HG03280 (cell line): Measurements from ENCODE around the gene CRX.
A peak's percentile ranks its signal among the peaks of the same experiment; 100 is the strongest.
"Not testable (repeated sequence)": the region's sequence is repeated elsewhere in the genome, so short reads cannot be mapped to it uniquely, and the experiment has no call there.

Experiments
- ATAC-seq: cut with Tn5 transposase; IDR thresholded peaks from one replicate; pipeline ENCODE4 v1.9.1; 2021; ENCODE audit warnings: mild to moderate bottlenecking, moderate library complexity; ENCODE audit not compliant: unreplicated experiment

CRX gene

DNA sequence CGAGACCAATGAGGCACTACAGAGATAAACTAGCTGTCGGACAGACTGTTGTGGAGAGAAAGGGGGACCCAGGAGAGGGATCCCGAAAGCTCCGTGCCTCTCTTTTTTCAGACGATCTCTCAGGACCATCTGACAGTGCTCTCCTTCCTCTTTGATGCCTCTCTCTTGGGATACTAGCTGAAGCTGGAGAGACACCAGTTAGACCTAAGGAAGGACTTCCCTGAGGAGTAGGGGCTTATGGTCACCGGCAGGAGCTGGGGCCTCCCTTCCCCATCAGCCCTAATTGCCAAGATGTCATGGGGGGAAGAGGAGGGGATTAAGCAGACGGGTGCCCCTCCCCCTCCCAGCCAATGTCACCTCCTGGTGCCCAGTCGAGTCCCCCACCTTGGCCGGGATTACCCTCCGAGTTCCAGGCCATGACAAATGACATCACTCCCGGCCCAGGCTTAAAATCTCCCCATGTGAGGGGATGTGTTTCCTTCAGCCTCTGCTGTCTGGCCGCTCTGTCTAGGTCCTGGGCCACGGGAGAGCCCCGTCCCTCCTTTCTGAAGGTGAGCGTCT lies at the start of gene CRX:
CRX (plus strand) TSS at position 478 of the 561 bp plus-strand sequence. CDS start 12,507 bp downstream, outside the sequence.
- no peak for ATAC-seq

DNA sequence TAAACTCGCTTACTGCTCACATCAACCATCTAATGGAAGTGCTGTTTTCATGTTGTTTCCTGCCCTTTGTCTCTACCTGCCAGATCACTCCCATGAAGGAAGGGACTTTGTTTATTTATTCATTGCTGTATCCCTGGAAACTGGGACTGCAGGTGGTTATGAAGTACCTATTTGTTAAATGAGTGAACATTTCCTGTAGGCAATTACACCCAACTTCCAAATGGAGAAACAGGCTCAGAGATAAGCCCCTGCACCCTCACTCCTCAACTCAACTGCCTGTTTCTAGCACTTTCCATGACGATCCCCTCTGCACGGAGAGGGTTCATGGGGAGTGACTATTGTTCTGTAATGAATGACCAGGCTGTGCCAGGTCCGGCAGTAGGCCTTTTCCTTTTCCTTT lies 45.2 kb upstream of the CRX start:
- no peak for ATAC-seq

DNA sequence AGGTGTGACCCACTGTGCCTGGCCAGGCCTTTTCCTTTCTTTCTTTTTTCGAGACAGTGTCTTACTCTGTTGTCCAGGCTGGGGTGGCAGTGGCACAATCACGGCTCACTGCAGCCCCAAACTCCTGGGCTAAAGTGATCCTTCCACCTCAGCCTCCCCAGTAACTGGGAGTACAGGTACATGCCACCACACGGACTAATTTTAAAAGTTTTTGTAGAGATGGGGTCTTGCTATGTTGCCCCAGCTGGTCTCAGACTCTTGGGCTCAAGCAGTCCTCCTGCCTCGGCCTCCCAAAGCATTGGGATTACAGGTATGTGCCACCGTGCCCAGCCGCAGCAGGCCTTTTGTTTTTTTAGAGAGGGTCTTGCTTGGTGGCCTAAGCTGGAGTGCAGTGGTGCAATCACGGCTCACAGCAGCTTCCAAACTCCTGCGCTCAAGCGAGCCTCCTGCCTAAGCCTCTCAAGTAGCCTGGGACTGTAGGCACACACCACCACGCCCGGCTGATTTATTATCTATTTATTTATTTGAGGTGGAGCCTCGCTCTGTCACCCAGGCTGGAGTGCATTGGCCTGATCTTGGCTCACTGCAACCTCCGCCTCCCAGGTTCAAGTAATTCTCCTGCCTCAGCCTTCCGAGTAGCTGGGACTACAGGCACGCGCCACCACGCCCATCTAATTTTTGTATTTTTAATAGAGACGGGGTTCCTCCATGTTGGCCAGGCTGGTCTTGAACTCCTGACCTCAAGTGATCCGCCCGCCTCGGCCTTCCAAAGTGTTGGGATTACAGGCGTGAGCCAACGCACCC lies 44.3 kb upstream of the CRX start:
- not testable (repeated sequence) for ATAC-seq

DNA sequence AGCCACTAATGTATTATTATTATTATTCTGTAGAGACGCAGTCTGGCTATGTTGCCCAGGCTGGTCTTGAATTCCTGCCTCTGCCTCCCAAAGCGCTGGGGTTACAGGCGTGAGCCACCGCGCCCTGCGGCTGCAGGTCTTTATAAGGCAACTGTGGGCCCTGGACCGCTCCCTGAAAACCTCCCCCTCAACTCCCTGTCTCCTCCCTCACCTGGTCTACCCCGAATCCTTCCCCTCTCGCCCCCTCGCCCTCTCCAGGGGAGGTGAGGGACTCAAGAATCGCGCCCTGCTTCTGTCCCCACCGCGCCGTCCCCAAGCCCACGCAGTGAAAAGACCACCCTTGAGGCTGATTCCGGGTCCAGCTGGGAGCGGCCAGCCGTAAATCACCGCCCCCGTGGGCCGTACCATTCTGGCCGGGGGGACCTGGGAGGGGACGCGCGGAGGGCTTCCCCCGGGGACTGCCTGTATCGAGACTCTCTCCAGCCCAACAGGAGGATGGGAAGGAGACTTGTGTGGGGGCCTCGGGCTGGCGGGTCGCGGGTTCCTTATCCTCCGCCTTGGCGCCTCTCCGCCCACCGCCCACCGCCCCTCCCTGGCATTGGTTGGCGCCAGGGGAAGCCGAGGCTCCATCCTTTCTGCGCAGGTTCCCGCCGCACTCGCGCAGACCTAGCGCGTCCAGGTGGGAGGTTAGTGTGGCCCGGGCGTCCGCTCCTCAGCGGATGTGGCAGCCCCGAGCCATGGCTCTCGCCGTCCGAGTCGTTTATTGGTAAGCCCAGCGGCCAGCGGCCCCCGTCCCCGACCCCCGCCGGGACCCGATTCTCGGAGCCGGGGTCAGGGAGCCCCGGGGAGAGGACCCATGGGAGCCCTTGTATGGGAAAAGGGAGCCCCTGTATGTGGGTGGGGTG lies 43.4 kb upstream of the CRX start, which contains the start of gene SELENOW:
SELENOW (plus strand) TSS at position 655 of the 905 bp plus-strand sequence; CDS start at position 738, 83 bp downstream.
- peak; percentile 82 for ATAC-seq

DNA sequence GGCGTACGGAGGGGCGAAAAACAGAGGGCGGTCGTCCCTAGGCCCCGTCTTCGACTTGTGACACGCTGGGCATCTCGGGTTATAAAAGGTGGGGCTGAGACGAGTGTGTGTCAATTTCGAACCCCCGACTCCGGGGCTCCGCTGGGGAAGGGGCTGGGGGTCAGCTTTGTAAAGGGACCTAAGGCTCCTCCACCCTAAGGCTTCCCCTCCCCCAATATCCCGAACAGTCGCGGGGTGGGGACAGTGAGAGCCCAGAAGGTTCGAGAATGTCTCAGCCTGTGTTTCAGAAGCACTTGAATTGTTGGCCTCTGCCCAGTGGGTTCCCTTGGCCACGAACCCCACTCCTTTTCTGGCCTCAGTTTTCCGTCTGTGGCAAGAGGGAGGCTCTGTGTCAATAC lies 42.8 kb upstream of the CRX start:
- no peak for ATAC-seq

DNA sequence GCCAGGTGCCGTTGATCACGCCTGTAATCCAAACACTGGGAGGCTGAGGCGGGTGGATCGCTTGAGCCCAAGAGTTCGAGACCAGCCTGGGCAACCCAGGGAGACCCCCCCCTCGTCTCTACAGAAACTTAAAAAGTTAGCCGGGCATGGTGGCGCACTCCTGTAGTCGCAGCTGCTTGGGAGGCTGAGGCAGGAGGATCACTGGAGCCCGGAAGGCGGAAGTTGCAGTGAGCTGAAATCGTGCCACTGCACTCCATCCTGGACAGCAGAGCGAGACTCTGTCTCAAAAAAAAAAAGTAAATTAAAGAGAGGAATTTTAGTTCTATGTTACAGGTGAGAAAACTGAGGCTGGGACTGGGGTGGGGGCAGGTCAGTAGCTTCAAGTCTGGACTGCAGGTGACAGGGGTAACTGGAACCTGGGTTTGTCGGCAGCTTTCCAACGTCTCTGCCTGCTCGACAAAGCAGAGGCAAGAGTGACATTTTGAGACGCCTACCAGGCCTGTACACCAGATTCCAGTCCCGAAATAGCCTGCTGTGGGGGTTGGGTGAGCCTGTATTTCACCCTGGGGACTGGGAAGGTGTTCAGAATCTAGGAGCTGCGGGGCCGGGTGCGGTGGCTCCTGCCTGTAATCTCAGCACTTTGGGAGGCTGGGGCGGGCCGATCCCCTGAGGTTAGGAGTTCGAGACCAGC lies 42.1 kb upstream of the CRX start:
- no peak for ATAC-seq

DNA sequence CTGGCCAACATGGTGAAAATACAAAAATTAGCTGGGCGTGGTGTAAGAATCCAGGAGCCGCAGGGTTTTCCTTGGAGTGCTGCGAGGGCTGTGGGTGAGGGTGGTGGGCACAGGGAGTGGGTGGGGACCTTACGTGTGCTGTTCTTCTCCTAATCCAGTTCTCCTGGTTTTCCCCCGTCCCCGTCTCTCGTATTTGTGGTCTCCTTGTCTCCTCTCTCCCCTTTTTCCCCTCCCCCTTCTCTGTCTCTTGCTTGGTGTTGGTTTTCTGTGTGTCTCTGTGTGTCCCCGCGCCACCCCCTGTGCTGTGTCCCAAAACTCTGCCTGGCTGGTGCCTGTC lies 41.6 kb upstream of the CRX start:
- ATAC-seq = no peak

DNA sequence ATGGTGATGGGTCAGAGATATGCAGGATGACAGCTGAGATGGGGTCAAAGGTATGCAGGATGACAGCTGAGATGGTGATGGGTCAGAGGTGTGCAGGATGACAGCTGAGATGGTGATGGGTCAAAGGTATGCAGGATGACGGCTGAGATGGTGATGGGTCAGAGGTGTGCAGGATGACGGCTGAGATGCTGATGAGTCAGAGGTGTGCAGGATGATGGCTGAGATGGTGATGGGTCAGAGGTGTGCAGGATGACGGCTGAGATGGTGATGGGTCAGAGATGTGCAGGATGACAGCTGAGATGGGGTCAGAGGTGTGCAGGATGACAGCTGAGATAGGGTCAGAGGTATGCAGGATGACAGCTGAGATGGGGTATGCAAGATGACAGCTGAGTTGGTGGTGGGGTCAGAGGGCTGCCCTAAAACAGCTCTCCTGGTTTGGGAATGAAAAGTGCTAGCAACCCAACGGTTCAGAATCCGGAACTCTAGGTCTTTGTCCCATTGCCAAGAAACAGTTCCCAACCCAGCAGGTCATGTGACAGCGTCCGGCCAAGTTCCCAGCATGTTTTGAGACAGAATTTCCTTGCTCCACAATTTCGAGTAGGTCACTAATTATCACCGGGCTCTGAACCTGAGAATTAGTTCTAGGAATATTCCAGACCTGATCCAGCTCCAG lies 40.0 kb upstream of the CRX start:
- ATAC-seq = no peak

DNA sequence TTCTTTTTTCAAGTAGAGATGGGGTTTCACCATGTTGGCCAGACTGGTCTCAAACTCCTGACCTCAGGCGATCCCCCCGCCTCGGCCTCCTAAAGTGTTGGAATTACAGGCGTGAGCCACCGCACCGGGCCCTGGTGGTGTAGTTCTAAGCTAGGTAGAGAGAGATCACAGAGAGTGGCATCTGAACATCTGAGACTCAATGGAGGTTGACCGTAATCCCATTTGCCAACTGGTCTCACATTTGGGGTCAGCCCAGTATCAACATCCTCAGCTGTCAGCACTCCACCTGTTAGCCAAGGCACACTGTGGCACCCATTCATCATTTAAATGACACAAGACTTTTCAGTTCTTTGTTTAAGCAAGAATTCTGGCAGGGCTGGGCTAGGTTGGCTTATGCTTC lies 35.2 kb upstream of the CRX start:
- no peak for ATAC-seq

DNA sequence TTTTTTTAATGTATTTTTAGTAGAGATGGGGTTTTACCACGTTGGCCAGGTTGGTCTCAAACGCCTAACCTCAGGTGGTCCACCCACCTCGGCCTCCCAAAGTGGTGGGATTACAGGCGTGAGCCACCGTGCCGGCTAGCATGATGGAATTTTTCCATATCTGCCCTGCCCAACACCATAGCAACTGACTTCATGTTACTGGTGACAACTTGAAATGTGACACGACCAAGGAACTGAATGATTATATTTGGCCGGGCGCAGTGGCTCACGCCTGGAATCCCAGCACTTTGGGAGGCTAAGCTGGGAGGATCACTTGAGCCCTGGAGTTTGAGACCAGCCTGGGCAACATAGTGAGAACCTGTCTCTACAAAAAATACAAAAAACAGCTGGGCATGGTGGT lies 34.4 kb upstream of the CRX start:
- ATAC-seq = not testable (repeated sequence)

DNA sequence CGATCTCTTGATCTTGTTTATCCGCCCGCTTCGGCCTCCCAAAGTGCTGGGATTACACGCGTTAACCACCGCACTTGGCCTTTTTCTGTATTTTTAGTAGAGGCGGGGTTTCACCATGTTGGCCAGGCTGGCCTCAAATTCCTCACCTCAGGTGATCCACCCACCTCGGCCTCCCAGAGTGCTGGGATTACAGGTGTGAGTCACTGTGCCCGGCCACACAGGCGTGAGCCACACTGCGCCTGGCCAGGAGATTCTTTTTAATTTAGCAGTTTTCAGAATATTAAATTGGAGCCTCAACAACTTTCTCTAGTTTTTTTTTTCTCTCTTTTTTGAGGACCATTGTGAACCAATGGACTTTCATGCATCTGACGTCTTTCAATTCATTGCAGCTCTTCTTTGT lies 31.9 kb upstream of the CRX start:
- not testable (repeated sequence) for ATAC-seq

DNA sequence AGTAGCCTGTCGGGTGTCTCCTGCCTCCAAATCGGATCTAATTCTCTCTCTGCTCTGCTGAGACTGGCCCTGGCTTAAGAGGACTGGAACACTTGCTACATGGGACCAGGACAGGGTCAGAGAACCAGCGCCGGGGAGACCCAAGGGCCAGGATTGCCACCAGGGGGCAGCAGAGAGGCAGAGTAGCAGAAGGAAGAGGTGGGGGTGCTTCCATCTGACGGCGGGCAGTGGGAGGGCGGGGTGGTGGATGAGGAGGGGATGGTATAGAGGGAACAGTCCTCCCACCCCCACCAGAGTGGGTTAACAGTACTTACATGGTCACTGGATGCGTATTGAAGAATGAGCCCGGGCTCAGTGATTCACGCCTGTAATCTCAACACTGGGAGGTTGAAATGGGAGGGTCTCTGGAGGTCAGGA lies 31.3 kb upstream of the CRX start:
- ATAC-seq = no peak

DNA sequence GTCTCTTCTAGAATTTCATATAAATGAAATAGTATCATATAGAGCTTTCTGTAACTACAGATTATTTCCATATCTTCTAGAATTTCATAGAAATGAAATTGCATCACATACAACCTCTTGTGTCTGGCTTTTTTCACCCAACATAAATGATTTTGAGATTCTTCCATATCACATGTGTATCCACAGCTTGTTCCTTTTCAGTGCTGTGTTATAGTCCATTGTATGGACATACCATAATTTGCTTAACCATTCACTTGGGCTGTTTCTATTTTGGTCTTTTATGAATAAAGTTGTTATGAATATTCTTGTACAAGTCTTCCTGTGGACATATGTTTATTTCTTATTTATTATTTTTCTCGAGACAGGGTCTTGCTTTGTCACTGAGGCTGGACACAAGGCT lies 29.1 kb upstream of the CRX start:
- no peak for ATAC-seq

DNA sequence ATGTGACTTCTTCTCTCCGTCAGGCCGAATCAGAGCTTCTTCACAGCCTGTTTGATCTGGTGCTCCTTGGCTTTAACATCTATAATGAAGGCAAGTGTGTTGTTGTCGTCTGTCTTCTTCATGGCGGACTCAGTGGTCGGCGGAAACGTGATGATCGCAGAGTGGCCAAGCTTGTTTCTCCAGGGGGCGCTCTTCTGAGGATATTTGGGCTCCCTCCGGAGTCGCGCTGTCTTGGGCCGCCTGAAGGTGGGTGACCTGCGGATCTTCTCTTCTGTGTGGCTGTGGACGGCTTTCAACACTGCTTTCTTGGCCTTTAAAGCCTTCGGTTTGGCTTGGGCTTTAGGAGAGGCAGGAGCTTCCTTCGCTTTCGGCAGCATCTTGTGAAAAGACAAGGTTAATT lies 27.2 kb upstream of the CRX start:
- no peak for ATAC-seq

DNA sequence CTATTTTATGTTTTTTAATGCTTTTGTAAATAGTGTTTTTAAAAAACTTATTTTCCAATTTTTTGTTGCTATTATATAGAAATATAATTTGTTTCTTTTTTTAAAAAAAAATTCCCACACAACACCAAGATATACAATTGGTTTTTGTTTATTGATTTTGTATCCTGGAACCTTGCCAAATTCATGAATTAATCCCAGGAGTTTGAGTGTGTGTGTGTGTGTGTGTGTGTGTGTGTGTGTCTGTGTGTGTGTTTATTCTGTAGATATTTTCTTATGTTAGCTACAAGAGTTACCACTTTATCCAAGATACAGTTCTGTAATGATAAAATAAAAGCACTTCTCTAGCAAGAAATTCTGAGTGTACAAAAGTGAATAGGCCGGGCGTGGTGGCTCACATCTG lies 25.0 kb upstream of the CRX start:
- ATAC-seq = no peak

DNA sequence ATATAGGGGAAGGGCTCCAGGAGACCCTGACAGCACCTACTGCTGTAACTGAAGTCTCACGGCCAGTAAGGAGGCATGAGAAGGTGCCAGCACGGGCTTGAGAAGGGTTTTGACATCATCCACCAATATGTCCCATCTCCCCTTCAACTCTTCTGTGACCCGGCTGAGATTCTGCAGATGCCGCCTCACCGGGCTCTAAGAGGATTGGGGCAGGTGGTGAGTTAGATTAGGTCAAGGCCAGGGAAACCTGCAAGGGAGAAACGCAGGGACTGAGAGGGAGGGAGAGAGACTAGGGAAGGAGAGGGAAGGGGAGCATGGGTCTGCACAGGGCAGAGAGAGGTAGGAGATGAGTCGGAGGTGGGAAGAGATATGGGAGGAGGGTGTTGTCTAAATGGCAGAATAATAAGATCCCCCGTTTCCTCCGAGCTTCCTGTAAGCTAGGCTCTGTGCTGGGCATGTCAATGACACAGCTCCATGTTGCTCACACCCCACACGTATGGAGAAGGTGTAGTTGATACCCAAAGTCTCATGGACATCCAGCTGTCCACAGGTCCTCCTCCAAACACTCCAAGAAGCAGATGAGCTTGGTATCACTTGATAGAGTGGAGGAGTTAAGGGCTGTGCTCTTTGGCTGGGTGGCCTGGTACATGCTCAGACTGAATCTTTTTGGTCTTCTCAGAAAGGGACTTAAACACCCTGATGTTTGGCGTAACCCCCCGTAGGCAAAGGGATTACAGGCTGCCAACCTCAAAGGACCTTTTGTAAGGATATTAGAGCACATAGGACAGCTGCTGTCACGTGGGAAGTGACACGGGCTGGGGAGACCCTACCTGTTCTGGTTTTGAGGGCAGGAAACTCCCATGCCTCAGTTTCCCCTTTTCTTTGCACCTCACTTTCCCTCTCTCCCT lies 23.5 kb upstream of the CRX start:
- no peak for ATAC-seq

DNA sequence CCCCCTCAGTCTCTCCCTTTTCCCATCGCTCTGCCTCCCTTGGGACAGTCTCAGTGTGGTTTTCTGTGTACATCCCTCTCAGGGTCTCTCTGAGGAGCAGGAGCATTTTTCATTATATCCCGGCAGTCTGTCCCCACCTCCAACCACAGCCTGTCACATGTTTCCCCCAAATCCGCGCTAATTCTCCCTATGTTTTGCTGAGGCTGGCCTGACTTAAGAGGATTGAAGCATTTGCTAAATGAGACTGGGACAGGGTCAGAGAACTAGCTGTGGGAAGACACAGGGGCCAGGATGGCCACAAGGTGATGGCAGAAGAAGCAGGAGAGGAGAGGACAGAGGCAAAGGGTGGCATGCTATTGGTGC lies 22.9 kb upstream of the CRX start:
- no peak for ATAC-seq

DNA sequence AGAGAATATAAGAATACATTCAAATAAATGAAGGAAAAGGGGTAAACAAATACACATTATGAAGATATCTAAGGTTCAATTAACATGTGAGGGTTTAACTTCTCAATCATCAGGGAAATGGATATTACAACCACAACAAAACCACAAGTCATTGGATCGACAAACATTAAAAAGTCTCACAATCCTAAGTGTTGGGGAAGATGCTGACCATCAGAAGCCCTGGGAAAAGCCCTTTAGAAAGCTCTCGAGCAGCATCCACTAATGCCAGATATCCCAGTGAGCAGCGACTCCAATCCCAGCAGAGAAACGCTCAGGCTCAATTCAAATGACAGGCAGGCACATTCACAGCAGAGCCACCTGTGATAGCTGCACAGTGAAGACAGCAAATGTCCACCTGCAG lies 20.5 kb upstream of the CRX start:
- ATAC-seq = no peak

DNA sequence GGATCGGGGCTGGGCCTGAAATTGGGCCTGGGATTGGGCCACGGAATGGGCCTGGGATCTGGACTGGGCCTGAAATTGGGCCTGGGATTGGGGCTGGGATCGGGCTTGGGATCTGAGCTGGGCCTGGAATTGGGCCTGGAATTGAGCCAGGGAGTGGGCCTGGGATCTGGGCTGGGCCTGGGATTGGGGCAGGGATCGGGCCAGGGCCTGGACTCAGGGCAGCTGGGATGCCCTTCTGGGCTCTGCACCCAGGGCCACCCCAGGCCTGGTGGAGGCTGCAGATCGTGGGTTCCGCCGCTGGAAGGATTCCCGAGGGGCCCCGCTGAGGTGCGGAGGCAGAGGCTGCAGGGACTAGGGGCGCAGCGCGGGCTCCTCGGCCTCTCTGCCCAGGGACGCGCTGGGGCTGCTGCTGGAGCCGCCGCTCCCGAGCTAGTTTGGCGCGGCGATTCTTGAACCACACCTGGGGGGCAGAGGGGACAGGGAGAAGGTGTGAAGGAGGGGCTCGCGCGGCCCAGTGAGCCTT lies 19.2 kb upstream of the CRX start:
- ATAC-seq = no peak
